ENCODE results near the gene APOBEC2. TPM values are rescaled to one million over a fixed set of nuclear protein-coding genes. Genes with fewer than 3 reads are reported as not detected.

Gene APOBEC2
- total and polyA plus RNA-seq, 9 of the 15 experiments (the other 6 are each of a cell fraction or from before 2014, with no cell fraction given): 0.25 to 1.6 TPM; not detected in 7

DNA sequence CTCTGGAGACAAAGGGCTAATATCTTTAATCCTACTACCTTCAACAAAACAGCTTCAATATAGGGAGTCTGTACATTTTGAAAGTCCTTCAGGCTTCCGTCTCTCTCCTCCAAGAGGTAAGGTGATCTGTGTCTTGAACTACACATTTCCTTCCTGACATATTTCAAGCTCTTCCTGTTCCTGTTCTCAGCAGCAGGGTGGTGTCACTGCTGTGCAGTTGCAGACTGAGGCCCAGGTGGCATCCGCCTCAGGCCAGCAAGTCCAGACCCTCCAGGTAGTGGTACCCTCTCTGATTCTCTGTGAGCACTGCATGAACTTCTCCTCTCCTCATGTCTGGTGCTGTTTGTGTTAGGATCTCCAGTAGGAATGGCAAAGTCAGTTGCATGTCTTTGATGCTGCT is 27.6 kb downstream of the APOBEC2 start:
- BruUV-seq (replicated peaks): no TSS peak
- peaks cover 39% of the 10 kb centered on the region for H3K79me2 ChIP-seq (ENCODE audit: control insufficient read depth, insufficient read depth, low read length)
- peaks cover 65% of the 10 kb centered on the region for H3K36me3 ChIP-seq (ENCODE audit: control insufficient read depth, insufficient read depth, low read length)
- H3K9me1 ChIP-seq (ENCODE audit: control insufficient read depth, insufficient read depth, low read length): no peaks in the 10 kb centered on the region
- H4K20me1 ChIP-seq (replicated peaks; ENCODE audit: control insufficient read depth, insufficient read depth, low read length): no peaks in the 10 kb centered on the region
- H3K27ac ChIP-seq (ENCODE audit: extremely low read depth, low read depth, low read length): no peak overlapping the region
- CTCF ChIA-PET (ENCODE audit: low intra/inter-chr PET ratio): no interaction called here
- POLR2A ChIA-PET: no interaction called here
- no peaks in the 10 kb centered on the region for H3K27me3 ChIP-seq (ENCODE audit: control insufficient read depth in 2 of 2, insufficient read depth in 2 of 2, low read length in 2 of 2)
- H2AFZ ChIP-seq (ENCODE audit: low read depth, low read length): no peak overlapping the region
- ATAC-seq: no peak
- in situ Hi-C loops (cut with MboI): no loop called here
- intact Hi-C loops (cut with micrococcal nuclease): no loop called here
- no peak for FAIRE-seq
- H3K4me2 ChIP-seq (ENCODE audit: insufficient read depth, low read length): no peak overlapping the region
- 89% methylated on average over 2 of the region's 2 CpGs for WGBS (ENCODE audit: insufficient coverage, low coverage, missing lambda C conversion rate)
- H3K4me3 ChIP-seq: no peak overlapping the region
- H3K9ac ChIP-seq (ENCODE audit: insufficient read depth in 1 of 2, low read depth in 2 of 2, low read length in 2 of 2): no peak overlapping the region
- no peaks in the 10 kb centered on the region for H3K9me3 ChIP-seq (replicated peaks; ENCODE audit: control insufficient read depth, insufficient read depth, low read depth, low read length)
- no peak for DNase-seq (ENCODE audit: extremely low read depth in 1 of 4, low spot score in 3 of 4)
- H3K4me1 ChIP-seq (replicated peaks in 1 of 2; ENCODE audit: control insufficient read depth in 2 of 2, insufficient read depth in 2 of 2, low read length in 2 of 2): peaks cover 0 to 5% of the 10 kb centered on the region in 2 experiments; a peak in 3 of 5 replicates
- TF ChIP-seq ZNF280B (CRISPR knock-in tag; IDR thresholded peaks at IDR 0.05) (no peak), ZBTB49 (CRISPR knock-in tag; IDR thresholded peaks at IDR 0.05; ENCODE audit: borderline replicate concordance) (no peak), POU5F1 (IDR thresholded peaks at IDR 0.05; ENCODE audit: borderline replicate concordance, low read depth, low read length, partially characterized antibody) (no peak), MEIS2 (IDR thresholded peaks at IDR 0.05; ENCODE audit: partially characterized antibody) (no peak), GABPB1 (CRISPR knock-in tag; IDR thresholded peaks at IDR 0.05) (no peak), NFRKB (IDR thresholded peaks at IDR 0.05; ENCODE audit: low read depth) (no peak), KAT2B (IDR thresholded peaks at IDR 0.05; ENCODE audit: low read depth, low read length) (no peak), ZNF121 (CRISPR knock-in tag; conservative IDR thresholded peaks at IDR 0.05) (no peak), SP2 (IDR thresholded peaks at IDR 0.05; ENCODE audit: extremely low read depth, low read depth, low read length, poor library complexity, severe bottlenecking) (no peak), ZNF175 (CRISPR knock-in tag; IDR thresholded peaks at IDR 0.05; ENCODE audit: low read depth) (no peak), FOXK2 (conservative IDR thresholded peaks at IDR 0.05 in 1 of 2, IDR thresholded peaks at IDR 0.05 in 1 of 2; ENCODE audit: low read depth in 2 of 2) (no peak)
- TF ChIP-seq, protein P1, sequence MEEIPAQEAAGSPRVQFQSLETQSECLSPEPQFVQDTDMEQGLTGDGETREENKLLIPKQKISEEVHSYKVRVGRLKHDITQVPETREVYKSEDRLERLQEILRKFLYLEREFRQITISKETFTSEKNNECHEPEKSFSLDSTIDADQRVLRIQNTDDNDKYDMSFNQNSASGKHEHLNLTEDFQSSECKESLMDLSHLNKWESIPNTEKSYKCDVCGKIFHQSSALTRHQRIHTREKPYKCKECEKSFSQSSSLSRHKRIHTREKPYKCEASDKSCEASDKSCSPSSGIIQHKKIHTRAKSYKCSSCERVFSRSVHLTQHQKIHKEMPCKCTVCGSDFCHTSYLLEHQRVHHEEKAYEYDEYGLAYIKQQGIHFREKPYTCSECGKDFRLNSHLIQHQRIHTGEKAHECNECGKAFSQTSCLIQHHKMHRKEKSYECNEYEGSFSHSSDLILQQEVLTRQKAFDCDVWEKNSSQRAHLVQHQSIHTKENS (CRISPR knock-in tag; IDR thresholded peaks at IDR 0.05): no peak
- TF ChIP-seq, protein P2, sequence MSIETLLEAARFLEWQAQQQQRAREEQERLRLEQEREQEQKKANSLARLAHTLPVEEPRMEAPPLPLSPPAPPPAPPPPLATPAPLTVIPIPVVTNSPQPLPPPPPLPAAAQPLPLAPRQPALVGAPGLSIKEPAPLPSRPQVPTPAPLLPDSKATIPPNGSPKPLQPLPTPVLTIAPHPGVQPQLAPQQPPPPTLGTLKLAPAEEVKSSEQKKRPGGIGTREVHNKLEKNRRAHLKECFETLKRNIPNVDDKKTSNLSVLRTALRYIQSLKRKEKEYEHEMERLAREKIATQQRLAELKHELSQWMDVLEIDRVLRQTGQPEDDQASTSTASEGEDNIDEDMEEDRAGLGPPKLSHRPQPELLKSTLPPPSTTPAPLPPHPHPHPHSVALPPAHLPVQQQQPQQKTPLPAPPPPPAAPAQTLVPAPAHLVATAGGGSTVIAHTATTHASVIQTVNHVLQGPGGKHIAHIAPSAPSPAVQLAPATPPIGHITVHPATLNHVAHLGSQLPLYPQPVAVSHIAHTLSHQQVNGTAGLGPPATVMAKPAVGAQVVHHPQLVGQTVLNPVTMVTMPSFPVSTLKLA (conservative IDR thresholded peaks at IDR 0.05): no peak
- TF ChIP-seq, protein P3, sequence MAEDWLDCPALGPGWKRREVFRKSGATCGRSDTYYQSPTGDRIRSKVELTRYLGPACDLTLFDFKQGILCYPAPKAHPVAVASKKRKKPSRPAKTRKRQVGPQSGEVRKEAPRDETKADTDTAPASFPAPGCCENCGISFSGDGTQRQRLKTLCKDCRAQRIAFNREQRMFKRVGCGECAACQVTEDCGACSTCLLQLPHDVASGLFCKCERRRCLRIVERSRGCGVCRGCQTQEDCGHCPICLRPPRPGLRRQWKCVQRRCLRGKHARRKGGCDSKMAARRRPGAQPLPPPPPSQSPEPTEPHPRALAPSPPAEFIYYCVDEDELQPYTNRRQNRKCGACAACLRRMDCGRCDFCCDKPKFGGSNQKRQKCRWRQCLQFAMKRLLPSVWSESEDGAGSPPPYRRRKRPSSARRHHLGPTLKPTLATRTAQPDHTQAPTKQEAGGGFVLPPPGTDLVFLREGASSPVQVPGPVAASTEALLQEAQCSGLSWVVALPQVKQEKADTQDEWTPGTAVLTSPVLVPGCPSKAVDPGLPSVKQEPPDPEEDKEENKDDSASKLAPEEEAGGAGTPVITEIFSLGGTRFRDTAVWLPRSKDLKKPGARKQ (CRISPR knock-in tag; IDR thresholded peaks at IDR 0.05): no peak

All from K562 (cell line).